Measurements from ENCODE around the gene WDR83. TPM values are rescaled to one million over a fixed set of nuclear protein-coding genes. Genes with fewer than 3 reads are reported as not detected.

The WDR83 gene
- total RNA-seq, 2 experiments from 2014 or later = 17.5 to 23.2 TPM

GRCh38 chr19:12721656-12722565 is 55.3 kb downstream of the WDR83 start:
- POLR2A ChIA-PET = interaction anchor here (0.7 to 9.0 kb wide), 14 partner anchors 10 to 210 kb away, joined by 3 to 160 read pairs (median 4); partner anchors contain the start of genes DHPS, FBXW9, GET3 and JUNB
- H3K36me3 Mint-ChIP-seq (ENCODE audit: low read depth) = peaks cover 44% of the 10 kb centered on the region
- peak overlapping the region; percentile 92 for H3K27ac Mint-ChIP-seq
- H3K4me3 Mint-ChIP-seq = peak overlapping the region; percentile 96
- intact Hi-C loops (cut with micrococcal nuclease) = loop anchor here (2.0 kb wide), 1 partner anchor 15 kb away; the partner anchor contains the start of gene GET3
- peak; percentile 58 for ATAC-seq
- DNase-seq = peak; percentile 67
- peaks cover 31% of the 10 kb centered on the region for H3K4me1 Mint-ChIP-seq (ENCODE audit: low read depth)
- H3K9me3 Mint-ChIP-seq = no peaks in the 10 kb centered on the region
- TF ChIP-seq CTCF (IDR thresholded peaks at IDR 0.05) = no peak
- CTCF ChIA-PET = interaction anchor here (1.0 to 5.5 kb wide), 9 partner anchors 12 to 126 kb away, joined by 3 to 32 read pairs (median 9); partner anchors contain the start of gene TRIR
- no peaks in the 10 kb centered on the region for H3K27me3 Mint-ChIP-seq

- CTCF ChIA-PET = interaction anchor here (1.0 to 5.5 kb wide), 10 partner anchors 8 to 125 kb away, joined by 3 to 32 read pairs (median 8); partner anchors contain the start of gene TRIR
- Mint-ChIP-seq H3K4me3 (peak overlapping the region; percentile 96), H3K36me3 (ENCODE audit: low read depth) (peaks cover 45% of the 10 kb centered on the region), H3K9me3 (no peaks in the 10 kb centered on the region), H3K27ac (peak overlapping the region; percentile 91), H3K4me1 (ENCODE audit: low read depth) (peaks cover 29% of the 10 kb centered on the region), H3K27me3 (no peaks in the 10 kb centered on the region)
- no peak for TF ChIP-seq CTCF (IDR thresholded peaks at IDR 0.05)
- POLR2A ChIA-PET = interaction anchor here (0.7 to 9.0 kb wide), 19 partner anchors 9 to 215 kb away, joined by 3 to 160 read pairs (median 4); partner anchors contain the start of genes DHPS, FBXW9, GET3 and JUNB
- intact Hi-C loops (cut with micrococcal nuclease) = loop anchor here (2.0 kb wide), 1 partner anchor 14 kb away; the partner anchor contains the start of gene GET3
- DNase-seq = peak; percentile 98
- ATAC-seq = peak; percentile 82
These were observed 56.2 kb downstream of the WDR83 start for GRCh38 chr19:12722566-12723380.

GRCh38 chr19:12723381-12723640 is 56.7 kb downstream of the WDR83 start:
- no peaks in the 10 kb centered on the region for H3K9me3 Mint-ChIP-seq
- intact Hi-C loops (cut with micrococcal nuclease) = loop anchor here (2.0 kb wide), 1 partner anchor 13 kb away; the partner anchor contains the start of gene GET3

More at GRCh38 chr19:12723381-12723640, 56.7 kb downstream of the WDR83 start:
- POLR2A ChIA-PET = interaction anchor here (0.8 to 9.0 kb wide), 15 partner anchors 9 to 214 kb away, joined by 3 to 160 read pairs (median 6); partner anchors contain the start of genes DHPS, FBXW9, GET3 and JUNB
- ATAC-seq (no peak), DNase-seq (no peak)
- CTCF ChIA-PET = interaction anchor here (1.0 to 5.5 kb wide), 10 partner anchors 8 to 124 kb away, joined by 3 to 32 read pairs (median 8); partner anchors contain the start of gene TRIR
- no peak for TF ChIP-seq CTCF (IDR thresholded peaks at IDR 0.05)
- peak overlapping the region; percentile 91 for H3K27ac Mint-ChIP-seq
- H3K4me1 Mint-ChIP-seq (ENCODE audit: low read depth) = peaks cover 29% of the 10 kb centered on the region
- no peaks in the 10 kb centered on the region for H3K27me3 Mint-ChIP-seq
- H3K4me3 Mint-ChIP-seq = peak overlapping the region; percentile 96
- peaks cover 48% of the 10 kb centered on the region for H3K36me3 Mint-ChIP-seq (ENCODE audit: low read depth)
